NCI-H774 (cell line): ENCODE measurements around the gene SLC25A13.

Experiments used
- DNase-seq: peaks from one replicate; lab custom pipeline; 2025; lab: John Stamatoyannopoulos, UW

The SLC25A13 gene

DNA sequence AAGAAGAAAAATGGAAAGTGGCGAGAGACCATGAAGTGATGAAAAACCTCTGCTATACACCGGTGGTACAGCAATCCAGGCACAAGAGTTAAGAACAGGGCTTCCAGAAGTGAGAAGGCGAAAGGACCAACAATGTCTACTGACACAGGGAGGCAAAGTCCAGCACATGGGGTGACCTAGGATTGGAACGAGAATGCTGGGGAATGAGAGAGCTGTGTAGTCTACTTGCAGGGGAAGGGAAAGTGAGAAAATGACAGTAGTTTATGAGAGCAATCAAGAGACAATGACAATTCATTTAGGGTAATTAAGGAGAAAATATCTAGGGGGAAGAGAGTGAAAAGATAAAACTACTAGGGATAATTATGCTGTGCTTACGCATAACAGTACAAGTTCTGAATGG lies 169.2 kb downstream of the SLC25A13 start:
- DNase-seq = no peak

DNA sequence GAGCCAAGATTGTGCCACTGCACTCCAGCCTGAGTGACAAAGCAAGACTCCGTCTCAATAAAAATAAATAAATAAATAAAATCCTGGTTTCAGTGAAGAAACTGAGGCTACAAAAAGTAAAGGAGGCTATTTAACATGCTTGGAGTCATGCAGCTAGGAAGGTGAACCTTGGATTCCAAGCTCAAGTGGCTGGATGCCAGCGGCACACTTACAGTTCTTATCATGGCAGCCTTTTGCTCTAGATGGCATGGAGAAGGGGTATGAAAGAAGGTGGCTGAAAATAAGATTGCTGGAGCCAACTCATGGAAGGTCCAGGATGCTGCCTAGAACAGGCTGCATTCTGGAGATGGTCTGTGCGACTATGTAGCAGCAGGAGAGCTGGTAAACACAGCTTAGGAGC lies 170.0 kb downstream of the SLC25A13 start:
- DNase-seq = no peak

DNA sequence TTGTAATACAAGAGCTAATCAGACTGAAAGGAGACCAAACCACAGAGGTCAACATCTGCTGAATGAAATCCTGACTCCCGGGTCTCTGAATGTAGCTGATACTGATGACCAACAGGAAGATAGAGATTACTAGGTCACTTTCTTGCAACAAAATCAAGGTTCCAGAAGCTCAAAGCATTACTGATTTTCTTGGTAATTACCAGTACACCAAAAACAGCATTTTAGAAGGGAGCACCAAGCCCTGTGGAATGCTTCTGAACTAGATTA lies 177.7 kb downstream of the SLC25A13 start:
- no peak for DNase-seq

DNA sequence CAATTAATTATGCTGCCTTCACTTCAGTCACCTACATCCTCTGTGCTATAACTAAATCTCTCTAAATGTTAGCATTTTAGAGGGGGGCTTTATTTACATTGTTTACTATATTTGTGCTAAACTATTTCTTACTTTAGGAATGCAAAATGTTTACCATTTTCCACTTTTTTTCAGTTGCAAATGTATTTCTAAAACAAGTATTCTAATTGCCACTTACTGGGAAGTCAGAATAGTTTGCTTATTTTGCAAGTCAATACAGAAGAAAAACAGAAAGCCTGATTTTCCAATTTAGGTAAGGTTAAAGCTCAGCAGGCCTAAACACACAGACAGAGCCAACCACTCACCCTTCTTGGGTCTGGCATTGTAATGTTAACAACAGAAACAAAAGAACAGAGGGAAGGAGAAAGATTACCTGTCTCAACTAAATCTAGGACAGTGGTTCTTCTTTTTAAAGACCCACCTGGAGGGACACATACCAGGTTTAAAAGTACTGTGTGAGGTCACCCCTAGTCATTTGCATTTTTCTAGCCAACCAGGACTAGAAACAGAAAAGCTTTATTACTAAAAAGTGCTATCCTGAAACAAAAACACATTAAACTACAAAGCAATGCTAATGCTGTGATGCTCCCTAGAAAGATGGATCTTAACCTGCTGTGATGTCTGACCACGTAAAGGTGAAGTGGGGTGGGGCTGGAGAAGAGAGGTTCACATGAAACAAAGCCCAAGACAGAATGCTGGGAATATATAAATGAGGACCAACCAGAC lies 178.2 kb downstream of the SLC25A13 start:
- DNase-seq = no peak

DNA sequence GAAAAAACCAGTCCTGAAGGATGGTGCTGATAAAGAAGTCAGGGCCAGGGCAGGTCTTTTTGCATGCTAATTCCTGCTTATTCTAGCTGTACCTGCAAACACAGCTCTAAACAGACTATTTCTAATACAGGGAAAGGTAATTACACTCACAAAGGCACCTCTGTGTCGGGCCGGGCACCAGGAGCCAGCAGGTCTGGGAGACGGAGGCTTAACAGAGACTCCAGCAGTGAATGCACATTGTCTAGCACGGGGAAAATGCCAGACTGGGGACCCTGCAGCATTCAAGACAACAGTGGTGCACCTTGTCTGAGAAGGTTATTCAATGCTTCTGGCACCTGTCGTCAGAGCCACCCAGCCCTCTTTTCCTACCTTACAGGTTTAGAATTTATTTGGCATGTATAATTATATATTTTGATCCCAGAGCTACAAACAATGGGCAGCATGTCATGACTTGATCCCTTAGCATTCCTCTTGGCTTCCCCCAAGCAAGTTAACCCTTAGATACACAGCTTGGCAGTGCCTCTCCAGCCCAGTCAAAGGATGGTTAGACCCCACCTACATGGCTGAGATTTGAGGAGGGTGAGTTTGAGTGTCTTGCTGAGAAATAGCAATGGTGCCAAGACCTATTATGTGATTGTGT lies 185.2 kb downstream of the SLC25A13 start:
- no peak for DNase-seq

DNA sequence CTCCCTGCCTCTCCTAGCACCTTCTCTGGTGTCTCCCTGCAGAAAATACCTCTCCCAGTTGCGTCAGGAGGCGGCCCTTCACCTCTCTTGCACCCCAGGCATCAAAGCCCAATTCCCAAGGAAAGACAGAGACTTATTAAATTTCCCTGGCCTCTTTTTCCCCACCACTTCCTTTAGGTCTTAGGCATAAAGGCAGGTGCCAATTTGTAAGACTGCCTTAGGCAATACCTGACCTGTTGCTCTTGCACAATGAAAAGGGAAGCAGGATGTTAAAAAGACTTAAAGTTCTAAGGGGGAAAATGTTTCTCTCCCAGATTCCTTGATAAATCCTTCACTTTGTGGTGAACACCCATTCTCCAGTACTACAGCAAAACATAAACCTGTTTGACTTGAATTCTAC lies 186.7 kb downstream of the SLC25A13 start:
- DNase-seq = no peak

DNA sequence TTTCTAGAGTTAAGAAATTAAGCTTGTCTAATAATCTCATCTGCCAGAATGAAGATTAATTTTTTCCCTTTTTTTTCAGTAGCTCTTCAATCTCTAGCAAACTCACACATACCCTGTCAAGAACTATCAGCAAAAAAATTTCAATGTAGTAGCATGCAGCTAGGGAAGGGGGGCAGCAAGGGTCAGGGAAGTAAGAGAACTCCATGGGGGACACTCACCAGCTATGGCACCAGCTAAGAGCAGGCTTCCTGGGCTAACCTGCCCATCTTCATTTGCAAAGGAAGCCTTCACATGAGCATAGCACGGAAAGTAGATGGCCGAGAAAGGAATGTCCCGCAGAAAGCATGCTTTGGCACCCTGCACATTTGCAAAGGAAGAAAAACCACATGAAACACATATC lies 190.4 kb downstream of the SLC25A13 start:
- DNase-seq = no peak

DNA sequence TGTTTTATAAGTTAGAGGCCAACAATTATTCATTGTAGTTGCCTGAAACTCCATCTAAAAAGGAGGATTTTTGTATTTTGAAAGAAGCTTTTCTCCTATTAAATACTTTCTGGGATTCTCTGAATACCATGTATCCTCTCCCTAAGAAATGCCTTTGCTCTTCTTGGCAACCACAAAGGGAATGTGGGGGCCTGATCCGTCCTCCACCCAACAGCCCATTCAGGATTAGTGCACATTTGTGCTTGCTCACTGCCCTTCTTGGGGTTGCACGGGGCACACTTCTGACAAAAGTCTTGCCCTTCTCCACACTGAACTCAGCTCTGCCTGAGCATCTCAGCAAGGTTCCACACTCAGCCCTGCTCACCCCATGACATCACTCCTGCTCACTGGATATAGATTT lies 194.2 kb downstream of the SLC25A13 start:
- no peak for DNase-seq

DNA sequence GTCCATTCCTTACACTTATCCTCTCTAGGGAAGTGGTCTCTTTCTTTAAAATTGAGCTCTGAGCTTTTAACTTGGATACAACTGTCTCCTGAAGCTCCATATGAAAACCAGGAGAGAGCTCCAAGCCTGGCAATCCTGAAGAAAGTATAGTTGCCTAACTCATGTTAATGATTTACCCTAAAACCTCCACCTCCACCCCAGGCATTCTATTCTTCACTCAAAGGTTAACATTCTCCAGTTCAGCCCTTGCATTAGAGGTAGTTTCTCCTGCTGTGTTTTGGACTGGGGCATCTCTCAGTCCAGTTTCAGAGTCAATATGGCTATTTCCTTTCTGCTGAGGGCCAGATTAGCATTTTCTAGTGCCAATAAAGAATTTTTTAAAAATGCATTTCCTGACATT lies 195.5 kb downstream of the SLC25A13 start:
- no peak for DNase-seq

DNA sequence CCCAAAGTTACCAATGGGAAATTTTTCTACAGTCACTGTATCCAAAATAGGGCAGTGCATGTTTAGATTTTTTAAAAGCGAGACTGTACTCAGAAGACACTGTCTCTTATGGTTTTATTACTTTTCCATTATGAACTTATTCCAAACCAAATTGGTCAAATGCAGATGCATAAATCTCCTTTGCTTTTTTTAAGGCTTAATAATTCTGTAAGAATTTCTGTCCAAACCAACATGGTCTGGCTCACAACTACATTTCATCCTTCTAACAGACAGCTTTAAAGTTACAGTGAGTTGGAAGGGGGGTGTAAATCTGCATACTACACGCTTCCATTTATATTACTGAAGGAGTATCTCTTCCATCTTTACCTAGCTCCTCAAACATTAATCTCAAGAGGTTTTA lies 199.2 kb downstream of the SLC25A13 start:
- no peak for DNase-seq

DNA sequence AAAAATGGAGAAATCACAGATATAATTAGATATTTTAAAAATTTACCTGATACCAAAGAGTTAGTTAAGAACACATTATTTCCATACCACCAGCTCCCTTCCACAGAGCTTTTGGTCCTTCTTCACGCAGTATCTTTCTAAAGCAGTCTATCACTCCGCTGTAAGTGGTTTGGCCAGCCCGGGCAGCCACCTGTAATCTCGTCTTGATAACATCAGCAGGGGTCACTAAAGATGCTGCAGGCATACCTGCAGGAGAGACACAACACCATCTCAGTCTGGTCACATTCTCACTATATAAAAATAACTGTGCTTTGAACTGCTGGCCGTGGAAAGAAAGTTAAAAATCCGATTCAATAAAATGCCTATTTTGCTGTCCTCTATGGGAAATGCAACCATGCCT lies 200.1 kb downstream of the SLC25A13 start:
- DNase-seq = no peak

DNA sequence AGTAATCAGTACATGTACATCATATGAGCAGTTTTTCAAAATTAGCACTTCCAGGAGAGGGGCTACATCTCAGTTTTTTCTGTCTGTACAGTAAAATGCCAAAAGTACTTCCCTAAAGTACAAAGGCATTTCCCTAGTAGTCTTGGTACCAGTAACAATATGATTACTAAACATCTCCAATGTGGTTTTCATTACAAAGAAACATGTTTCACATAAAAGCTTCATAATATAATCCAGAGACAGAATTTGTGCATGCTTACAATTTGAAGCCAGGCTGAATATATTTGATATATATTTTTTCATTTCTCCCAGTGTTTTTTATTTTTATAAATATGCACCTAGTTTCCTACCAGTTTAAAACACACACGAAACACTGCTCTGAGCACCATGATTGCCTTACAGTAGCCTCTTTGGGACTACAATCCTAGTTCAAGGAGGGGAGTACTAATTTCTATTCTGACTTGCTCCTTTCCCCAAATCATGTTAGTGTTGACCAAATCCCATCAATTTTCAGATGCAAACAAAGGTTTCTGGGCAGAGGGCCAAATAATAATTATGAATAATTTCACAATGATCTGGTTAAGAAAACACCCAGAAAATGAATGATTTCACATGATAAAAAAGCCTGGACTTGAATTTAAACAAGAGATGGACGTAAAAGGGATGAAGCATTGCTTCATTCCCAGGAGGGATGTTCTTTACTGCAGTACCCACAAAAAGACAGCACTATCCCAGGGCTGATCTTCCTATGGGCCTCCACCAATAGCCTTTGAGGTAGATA lies 201.3 kb downstream of the SLC25A13 start:
- DNase-seq = no peak

DNA sequence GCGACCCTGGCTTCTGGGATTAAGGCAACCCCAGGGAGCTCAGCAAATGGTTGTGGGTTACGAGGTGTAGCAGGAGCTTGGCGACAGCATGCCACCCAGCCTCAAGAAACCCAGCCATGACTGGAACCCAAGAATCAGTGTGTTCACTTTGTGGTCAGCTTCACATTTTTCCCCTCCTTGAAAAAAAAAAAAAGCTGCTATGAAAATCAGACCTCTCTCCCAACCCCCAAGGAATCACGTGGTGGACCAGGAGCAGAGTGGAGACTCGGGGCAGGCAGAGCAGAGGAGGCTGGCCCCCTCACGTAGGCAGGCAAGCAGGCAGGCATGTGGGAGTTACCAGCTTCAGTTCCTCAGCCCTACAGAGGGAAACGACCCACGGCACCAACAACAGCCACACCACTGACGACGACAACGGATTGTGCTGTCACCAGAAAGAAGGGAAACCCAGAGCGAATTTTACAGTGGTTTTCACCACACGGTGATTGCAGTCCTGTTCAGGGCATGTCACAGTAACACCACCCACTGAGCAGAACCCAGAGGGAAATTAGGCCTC lies 203.4 kb downstream of the SLC25A13 start:
- no peak for DNase-seq

DNA sequence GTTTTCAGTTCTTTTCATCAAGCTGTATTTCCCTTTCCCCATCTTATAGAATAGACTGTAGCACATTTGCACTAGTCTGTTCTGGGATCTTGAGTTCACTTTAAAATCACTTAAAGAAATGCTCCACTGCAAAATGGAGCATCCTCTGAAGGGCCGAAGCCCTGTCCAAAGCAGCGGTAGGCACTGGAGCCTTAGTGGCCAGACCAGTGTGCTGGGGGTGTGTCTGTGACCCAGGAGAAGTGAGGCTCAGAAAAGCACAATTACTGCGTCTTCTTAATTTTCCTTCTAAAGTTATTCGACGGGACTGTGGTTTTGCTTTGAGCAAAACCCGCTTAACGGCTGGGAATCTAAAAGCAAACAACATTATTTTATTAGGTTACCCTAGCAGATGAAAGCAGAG lies 205.7 kb downstream of the SLC25A13 start:
- DNase-seq = no peak

DNA sequence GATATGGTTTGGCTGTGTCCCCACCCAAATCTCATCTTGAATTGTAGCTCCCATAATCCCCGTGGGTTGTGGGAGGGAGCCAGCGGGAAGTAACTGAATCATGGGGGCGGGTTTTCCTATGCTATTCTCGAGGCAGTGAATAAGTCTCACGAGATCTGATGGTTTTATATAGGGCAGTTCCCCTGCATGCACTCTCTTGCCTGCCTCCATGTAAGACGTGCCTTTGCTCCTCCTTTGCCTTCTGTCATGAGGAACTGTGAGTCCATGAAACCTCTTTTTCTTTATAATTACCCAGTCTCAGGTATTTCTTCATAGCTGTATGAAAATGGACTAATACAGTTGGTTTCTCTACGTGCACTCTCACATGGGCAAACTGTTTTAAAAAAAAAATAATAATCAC lies 207.7 kb downstream of the SLC25A13 start:
- no peak for DNase-seq

DNA sequence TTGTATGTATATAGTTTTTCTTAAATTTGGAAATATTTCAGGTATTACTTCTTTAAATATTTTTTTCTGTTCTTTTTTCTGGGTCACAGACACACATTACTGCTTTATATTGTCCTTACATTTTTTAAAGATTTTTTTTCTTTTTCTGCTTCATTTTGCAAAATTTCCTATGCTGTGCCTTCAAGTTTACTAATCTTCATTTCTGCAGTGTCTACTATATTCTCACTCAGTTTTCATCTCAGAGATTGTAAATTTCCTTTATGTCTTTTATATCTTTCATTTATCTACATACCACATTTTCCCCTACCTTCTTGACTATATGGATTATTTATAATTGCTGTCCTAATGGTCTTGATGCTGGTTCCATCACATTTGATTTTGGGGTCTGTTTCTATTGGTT lies 210.5 kb downstream of the SLC25A13 start:
- DNase-seq = no peak

DNA sequence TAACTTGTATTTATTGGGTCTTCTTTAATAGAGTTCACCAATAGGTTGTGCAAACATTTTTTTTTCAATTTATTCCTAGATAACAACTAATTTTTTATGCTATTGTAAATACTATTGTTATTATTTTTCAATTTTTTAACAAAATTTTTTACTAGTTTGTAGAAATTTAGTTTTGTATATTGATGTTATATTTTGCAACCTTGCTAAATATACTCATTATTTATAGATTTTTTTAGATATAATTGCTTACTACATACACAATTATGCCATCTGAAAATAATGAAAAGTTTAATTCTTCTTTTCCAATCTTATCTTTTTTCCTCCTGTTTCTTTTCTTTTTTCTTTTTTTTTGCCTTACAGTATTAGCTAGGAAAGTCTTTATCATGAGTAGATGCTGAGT lies 216.9 kb downstream of the SLC25A13 start:
- no peak for DNase-seq

DNA sequence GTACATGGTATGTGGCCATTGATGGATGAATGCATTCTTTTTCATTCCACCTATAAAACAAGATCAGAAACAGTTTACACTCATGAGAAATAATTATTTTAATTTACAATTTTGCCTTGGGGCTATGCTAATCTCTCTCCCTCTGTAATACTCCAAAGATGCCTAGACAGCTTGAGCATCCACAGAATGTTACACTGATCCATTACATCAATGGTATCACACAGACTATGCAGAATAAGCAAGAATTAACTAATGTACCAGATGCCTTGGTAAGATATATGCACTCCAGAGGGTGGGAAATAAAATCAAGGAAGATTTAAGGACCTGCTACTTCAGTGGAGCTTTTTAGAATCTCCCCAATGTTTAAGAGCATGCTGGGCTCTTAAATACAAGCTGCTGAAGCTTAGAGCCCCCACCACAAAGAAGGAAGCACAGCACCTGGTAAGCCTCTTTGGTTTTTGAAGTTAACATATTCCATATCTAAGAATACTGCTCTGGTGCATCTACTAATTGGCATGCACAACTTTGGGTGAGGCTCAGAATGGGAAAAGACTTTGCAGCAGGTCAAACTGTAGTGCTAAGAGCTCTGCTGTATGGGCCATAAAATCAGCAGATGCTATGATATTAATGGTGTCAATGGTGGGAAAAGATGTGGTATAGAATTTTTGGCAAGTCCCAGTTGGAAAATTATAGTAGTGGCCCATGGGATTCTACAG lies 219.6 kb downstream of the SLC25A13 start:
- no peak for DNase-seq

DNA sequence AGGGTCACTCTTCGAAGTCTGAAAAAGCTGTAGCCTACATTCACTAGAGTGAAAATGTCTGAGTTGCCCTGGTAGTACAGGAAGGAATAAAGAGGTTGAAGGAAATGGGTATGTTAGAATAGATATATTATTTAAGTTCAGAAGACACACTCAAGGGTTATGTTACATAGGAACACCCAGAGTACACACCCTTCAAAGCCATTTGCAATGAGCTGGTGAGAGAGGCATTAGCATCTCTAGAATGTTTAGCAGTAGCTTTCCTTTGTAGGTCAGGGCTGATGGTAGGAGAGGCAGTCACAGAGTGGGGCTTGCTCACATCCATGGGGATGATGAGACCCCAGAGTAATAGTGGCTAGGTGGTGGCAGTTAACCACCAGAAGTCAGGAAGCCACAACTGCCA lies 221.2 kb downstream of the SLC25A13 start:
- no peak for DNase-seq

DNA sequence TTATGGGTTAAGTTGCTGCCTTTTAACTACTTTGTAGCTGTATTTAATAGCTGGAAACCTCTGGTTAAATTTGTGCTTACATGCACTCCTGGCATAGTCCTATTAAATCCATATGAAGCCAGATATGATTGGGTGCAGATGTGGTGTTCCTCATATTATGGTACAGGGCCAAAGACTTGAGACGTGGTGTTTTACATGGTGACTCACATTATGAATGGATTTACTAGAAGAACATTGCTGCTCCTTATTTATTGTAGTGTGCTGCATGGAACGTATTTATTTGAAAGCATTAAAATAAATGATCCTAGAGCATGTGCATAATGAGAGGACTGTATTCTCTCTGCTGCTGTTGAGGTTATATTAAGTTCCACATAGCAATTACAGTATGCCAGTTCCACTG lies 224.1 kb downstream of the SLC25A13 start:
- no peak for DNase-seq

DNA sequence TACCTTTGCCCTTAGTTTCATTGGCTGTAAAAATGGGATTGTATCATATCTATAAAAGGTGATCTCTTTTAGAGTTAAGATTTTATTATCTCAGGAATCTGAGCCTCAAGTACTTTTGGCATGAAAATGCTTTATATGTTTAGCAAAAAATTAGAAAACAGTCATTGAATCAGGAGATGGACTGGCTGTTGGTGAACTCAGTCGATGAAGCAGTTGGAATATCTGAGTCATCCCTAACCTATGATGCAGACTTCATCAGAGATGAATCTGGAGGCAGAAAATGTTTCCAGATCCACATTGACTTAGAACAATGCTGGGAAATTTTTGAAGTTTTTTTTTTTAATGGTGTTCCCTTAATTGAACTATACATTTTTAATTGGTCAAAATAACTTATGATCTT lies 228.5 kb downstream of the SLC25A13 start:
- DNase-seq = no peak

DNA sequence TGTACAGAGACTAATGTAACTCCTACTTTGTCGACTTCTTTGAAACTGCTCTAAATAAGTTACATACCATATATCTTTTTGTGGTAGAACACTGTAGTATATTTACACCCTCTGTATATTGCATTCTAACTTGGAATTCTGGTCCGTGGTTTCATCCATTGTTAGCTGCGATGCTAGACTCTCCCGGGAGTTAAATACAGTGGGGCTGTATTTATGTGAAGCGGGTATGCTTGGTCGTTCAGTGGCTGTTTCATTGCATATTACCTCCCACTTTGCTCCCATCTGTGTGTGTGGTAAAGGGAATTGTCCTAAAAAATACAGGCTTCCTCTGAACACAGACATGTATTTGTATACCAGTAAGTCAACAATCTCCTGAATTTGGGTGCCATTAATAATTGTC lies 231.1 kb downstream of the SLC25A13 start:
- DNase-seq = peak; percentile 39

DNA sequence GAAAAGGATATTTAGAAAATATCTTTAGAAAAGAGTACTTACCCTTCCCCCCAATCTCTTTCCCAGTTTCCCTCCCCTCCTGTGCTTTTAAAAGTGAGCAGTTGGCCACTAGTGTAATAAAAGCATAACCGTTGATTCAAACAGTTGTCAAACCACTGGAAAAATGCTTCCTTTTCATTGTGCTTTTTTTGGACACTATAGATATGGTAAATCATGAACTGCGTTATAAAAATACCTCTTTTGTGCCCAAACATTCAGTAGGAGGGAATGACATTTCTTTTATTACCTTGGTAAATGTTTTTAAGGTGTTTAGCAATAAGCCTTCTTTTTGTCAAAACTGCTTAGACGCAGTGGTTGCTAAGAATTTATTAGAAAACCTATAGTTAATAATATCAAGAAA lies 232.4 kb downstream of the SLC25A13 start:
- DNase-seq = no peak
